ENCODE results near the gene KLHL22. TPM values are rescaled to one million over a fixed set of nuclear protein-coding genes. Genes with fewer than 3 reads are reported as not detected.

KLHL22 gene
- total and polyA plus RNA-seq, 2 of the 13 experiments (the other 11 are each of a cell fraction or from before 2014, with no cell fraction given): 10.9 to 14.8 TPM

DNA sequence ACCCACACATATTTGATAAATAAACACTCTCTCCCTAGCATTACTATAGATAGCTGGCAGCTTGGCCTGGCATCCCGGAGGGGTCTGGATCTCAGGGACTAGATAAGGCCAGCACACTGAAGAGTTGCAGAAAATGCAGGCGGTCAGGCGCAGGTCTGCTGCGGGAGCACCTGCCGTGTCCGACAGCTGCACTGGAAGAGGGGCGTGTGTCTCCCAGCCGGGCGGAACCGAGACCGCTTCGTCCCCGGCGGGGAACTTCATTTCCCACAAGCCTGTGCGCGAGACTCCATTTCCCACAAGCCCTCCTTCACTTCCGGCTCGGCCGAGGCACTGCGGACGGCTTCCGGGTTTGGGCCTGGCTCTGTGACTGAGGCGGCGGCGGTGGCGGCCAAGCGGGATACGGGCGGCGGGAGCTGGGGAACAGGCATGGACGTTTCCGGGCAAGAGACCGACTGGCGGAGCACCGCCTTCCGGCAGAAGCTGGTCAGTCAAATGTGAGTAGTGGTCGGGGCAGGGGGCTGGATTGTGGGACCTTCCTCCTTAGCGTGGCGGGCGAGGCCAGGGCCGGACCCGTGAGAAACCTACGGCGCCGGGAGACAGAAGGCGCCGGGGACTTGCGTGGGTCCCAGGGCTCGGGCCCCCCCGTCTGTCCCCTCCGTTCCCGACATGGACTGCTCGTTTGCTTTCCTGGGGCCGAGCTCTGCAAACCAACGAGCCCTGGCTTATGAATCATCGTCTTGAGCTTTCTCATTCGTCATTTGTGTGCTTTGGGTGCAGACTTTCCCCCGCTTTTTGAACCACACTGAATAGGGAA, 11.9 kb upstream of the KLHL22 start, which contains the start of gene MED15 (continued):
- TF ChIP-seq, protein P1, sequence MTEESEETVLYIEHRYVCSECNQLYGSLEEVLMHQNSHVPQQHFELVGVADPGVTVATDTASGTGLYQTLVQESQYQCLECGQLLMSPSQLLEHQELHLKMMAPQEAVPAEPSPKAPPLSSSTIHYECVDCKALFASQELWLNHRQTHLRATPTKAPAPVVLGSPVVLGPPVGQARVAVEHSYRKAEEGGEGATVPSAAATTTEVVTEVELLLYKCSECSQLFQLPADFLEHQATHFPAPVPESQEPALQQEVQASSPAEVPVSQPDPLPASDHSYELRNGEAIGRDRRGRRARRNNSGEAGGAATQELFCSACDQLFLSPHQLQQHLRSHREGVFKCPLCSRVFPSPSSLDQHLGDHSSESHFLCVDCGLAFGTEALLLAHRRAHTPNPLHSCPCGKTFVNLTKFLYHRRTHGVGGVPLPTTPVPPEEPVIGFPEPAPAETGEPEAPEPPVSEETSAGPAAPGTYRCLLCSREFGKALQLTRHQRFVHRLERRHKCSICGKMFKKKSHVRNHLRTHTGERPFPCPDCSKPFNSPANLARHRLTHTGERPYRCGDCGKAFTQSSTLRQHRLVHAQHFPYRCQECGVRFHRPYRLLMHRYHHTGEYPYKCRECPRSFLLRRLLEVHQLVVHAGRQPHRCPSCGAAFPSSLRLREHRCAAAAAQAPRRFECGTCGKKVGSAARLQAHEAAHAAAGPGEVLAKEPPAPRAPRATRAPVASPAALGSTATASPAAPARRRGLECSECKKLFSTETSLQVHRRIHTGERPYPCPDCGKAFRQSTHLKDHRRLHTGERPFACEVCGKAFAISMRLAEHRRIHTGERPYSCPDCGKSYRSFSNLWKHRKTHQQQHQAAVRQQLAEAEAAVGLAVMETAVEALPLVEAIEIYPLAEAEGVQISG (CRISPR knock-in tag; IDR thresholded peaks at IDR 0.05): peak; percentile 97
- TF ChIP-seq, protein P2, sequence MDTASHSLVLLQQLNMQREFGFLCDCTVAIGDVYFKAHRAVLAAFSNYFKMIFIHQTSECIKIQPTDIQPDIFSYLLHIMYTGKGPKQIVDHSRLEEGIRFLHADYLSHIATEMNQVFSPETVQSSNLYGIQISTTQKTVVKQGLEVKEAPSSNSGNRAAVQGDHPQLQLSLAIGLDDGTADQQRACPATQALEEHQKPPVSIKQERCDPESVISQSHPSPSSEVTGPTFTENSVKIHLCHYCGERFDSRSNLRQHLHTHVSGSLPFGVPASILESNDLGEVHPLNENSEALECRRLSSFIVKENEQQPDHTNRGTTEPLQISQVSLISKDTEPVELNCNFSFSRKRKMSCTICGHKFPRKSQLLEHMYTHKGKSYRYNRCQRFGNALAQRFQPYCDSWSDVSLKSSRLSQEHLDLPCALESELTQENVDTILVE (CRISPR knock-in tag; IDR thresholded peaks at IDR 0.05): peak; percentile 93
- TF ChIP-seq, protein P3, sequence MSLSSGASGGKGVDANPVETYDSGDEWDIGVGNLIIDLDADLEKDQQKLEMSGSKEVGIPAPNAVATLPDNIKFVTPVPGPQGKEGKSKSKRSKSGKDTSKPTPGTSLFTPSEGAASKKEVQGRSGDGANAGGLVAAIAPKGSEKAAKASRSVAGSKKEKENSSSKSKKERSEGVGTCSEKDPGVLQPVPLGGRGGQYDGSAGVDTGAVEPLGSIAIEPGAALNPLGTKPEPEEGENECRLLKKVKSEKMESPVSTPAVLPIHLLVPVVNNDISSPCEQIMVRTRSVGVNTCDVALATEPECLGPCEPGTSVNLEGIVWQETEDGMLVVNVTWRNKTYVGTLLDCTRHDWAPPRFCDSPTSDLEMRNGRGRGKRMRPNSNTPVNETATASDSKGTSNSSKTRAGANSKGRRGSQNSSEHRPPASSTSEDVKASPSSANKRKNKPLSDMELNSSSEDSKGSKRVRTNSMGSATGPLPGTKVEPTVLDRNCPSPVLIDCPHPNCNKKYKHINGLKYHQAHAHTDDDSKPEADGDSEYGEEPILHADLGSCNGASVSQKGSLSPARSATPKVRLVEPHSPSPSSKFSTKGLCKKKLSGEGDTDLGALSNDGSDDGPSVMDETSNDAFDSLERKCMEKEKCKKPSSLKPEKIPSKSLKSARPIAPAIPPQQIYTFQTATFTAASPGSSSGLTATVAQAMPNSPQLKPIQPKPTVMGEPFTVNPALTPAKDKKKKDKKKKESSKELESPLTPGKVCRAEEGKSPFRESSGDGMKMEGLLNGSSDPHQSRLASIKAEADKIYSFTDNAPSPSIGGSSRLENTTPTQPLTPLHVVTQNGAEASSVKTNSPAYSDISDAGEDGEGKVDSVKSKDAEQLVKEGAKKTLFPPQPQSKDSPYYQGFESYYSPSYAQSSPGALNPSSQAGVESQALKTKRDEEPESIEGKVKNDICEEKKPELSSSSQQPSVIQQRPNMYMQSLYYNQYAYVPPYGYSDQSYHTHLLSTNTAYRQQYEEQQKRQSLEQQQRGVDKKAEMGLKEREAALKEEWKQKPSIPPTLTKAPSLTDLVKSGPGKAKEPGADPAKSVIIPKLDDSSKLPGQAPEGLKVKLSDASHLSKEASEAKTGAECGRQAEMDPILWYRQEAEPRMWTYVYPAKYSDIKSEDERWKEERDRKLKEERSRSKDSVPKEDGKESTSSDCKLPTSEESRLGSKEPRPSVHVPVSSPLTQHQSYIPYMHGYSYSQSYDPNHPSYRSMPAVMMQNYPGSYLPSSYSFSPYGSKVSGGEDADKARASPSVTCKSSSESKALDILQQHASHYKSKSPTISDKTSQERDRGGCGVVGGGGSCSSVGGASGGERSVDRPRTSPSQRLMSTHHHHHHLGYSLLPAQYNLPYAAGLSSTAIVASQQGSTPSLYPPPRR (CRISPR knock-in tag; IDR thresholded peaks at IDR 0.05; ENCODE audit: borderline replicate concordance): no peak; the same call in 1 of the 2 replicates
- TF ChIP-seq HMG20B (CRISPR knock-in tag; conservative IDR thresholded peaks at IDR 0.05) (0 out of 2 replicates have a peak, but pooled peaks have one; percentile 19), TAF1 (CRISPR knock-in tag; IDR thresholded peaks at IDR 0.05) (peak; percentile 84), RXRB (CRISPR knock-in tag; IDR thresholded peaks at IDR 0.05; ENCODE audit: borderline replicate concordance) (peak; percentile 46; the same call in 1 of the 2 replicates), SIX4 (CRISPR knock-in tag; IDR thresholded peaks at IDR 0.05) (peak; percentile 80), U2AF1 (optimal IDR thresholded peaks at IDR 0.05; ENCODE audit: low read depth, low read length) (peak; percentile 94), HNRNPK (IDR thresholded peaks at IDR 0.05; ENCODE audit: low read depth, low read length, poor library complexity, severe bottlenecking) (peak; percentile 61)
- TF ChIP-seq, protein P4, sequence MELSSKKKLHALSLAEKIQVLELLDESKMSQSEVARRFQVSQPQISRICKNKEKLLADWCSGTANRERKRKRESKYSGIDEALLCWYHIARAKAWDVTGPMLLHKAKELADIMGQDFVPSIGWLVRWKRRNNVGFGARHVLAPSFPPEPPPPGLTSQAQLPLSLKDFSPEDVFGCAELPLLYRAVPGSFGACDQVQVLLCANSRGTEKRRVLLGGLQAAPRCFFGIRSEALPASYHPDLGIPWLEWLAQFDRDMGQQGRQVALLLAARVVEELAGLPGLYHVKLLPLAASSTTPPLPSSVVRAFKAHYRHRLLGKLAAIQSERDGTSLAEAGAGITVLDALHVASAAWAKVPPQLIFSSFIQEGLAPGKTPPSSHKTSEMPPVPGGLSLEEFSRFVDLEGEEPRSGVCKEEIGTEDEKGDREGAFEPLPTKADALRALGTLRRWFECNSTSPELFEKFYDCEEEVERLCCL (CRISPR knock-in tag; IDR thresholded peaks at IDR 0.05; ENCODE audit: borderline replicate concordance): peak; percentile 69; the same call in 1 of the 2 replicates

Measured in HepG2 (cell line).